HG02943 (cell line): ENCODE results near the gene GPBP1L1.
A peak's percentile ranks its signal among the peaks of the same experiment; 100 is the strongest.
"Not testable (repeated sequence)": the region's sequence is repeated elsewhere in the genome, so short reads cannot be mapped to it uniquely, and the experiment has no call there.

Experiments
- ATAC-seq: cut with Tn5 transposase; IDR thresholded peaks from one replicate; pipeline ENCODE4 v1.9.1; 2021; ENCODE audit warnings: mild to moderate bottlenecking, low read depth, moderate library complexity; ENCODE audit not compliant: unreplicated experiment

Gene GPBP1L1

GRCh38 chr1:45607404-45608074, 78.8 kb downstream of the GPBP1L1 start:
- no peak for ATAC-seq

GRCh38 chr1:45604239-45604638, 82.1 kb downstream of the GPBP1L1 start:
- no peak for ATAC-seq

- ATAC-seq, result not testable (repeated sequence)
These were observed 89.6 kb downstream of the GPBP1L1 start for GRCh38 chr1:45596765-45597164.

- no peak for ATAC-seq
These were observed 91.9 kb downstream of the GPBP1L1 start for GRCh38 chr1:45594412-45594811.

GRCh38 chr1:45589861-45590260, 96.5 kb downstream of the GPBP1L1 start:
- no peak for ATAC-seq

GRCh38 chr1:45586769-45587168, 99.6 kb downstream of the GPBP1L1 start:
- ATAC-seq, result no peak

GRCh38 chr1:45585496-45586075, 100.7 kb downstream of the GPBP1L1 start:
- ATAC-seq, result no peak

- no peak for ATAC-seq
These were observed 101.3 kb downstream of the GPBP1L1 start for GRCh38 chr1:45585110-45585426.

- peak; percentile 4 for ATAC-seq
These were observed 101.8 kb downstream of the GPBP1L1 start for GRCh38 chr1:45584351-45585109.

GRCh38 chr1:45583666-45584350, 102.5 kb downstream of the GPBP1L1 start, which contains the start of gene NASP:
TSS of gene NASP (plus strand) at chr1:45584041. CDS start at chr1:45584147, 106 bp downstream.
- peak; percentile 67 for ATAC-seq

- peak; percentile 67 for ATAC-seq
These were observed 103.1 kb downstream of the GPBP1L1 start for GRCh38 chr1:45583264-45583665.
